UCSD-AML1 (cell line): ENCODE data around the gene SLC26A2.
"Not testable (repeated sequence)": the region's sequence is repeated elsewhere in the genome, so short reads cannot be mapped to it uniquely, and the experiment has no call there.

ENCODE experiments used
- DNase-seq: peaks from one replicate; lab custom pipeline; 2025; ENCODE audit not compliant: unreplicated experiment; lab: John Stamatoyannopoulos, UW

The SLC26A2 gene

GRCh38 chr5:149936700-149937091 lies 23.9 kb upstream of the SLC26A2 start:
- no peak for DNase-seq

GRCh38 chr5:149937610-149938009 lies 22.9 kb upstream of the SLC26A2 start:
- no peak for DNase-seq

- no peak for DNase-seq
These were observed 22.3 kb upstream of the SLC26A2 start for GRCh38 chr5:149938279-149938678.

- no peak for DNase-seq
These were observed 21.7 kb upstream of the SLC26A2 start for GRCh38 chr5:149938791-149939358.

DNA sequence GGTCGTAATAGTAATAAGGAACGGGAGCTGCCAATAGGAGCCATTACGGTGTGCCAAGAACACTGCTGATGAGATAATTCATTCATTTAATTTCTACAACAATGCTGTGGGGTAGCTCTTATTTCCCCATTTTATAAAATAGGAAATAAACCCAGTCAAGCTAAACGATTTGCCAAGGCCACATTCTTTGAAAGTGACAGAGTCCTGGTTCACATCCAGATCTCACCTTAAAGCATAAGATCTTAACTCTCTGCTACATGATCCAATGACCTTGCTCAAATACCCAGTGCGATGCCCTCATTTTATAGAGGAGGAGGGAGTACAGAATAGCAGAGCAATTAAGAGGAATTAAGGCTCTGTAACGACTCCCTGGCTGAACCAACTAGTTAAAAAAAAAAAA lies 21.0 kb upstream of the SLC26A2 start:
- DNase-seq = no peak

- no peak for DNase-seq
These were observed 20.4 kb upstream of the SLC26A2 start for GRCh38 chr5:149940077-149940574.

- DNase-seq = no peak
These were observed 19.5 kb upstream of the SLC26A2 start for GRCh38 chr5:149940941-149941644.

DNA sequence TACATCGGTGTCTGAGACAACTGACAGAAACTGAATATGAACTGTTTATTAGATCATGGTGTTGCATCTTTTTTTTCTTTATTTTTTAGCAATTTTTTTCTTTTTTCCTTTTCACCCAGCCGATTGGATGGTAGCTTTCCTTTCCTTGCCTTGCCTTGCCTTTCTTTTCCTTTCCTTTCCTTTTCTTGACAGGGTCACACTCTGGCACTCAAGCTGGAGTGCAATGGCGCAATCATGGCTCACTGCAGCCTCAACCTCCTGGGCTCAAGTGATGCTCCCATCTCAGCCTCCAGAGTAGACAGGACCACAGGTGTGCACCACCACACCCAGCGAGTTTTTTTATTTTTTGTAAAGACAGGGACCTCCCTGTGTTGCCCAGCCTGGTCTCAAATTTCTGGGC lies 18.8 kb upstream of the SLC26A2 start:
- DNase-seq = no peak

GRCh38 chr5:149942199-149942598 lies 18.4 kb upstream of the SLC26A2 start:
- no peak for DNase-seq

- DNase-seq = not testable (repeated sequence)
These were observed 17.8 kb upstream of the SLC26A2 start for GRCh38 chr5:149942741-149943169.

- DNase-seq = not testable (repeated sequence)
These were observed 17.2 kb upstream of the SLC26A2 start for GRCh38 chr5:149943177-149943949.

DNA sequence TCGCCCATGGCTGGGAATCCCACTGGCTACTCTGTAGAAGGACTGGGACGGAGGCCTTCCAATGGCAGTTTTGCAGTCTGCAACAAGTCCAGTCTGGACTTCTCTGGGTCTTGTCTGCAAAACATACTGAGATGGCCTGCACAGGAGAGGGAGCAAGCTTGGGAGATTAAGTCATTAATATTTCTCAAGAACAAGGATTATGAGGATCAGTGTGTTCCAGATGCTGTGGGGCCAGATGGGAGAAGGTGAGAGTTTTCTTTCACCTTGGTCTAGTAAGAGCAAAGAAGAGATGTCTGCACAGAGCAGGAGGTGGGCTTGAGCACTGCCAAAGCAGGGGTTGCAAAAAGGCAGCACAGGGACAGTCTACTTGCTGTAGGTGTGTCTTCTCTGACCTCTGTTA lies 15.9 kb upstream of the SLC26A2 start, which contains the start of gene PDE6A:
Gene PDE6A (minus strand): TSS at position 128 of the 400 bp plus-strand sequence. CDS start 120 bp downstream, at position 8.
- no peak for DNase-seq

DNA sequence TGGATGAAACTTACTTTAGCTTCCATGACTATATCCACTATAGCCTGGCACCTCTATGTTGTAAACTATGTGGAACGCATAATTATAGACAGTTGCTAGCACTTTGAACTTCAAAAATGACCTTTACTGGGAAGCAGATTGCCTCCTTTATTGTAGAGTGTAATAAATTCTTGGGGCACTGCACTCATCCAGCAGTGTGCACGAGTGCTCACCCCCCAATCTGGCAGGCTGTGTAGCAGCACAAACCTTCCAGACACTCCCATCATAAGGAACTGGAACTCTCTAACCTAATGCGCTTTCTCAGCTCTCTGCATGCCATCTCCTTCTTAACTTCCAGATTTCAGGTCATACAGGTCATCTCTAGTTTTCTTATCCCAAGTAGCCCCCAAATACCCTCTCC lies 14.4 kb upstream of the SLC26A2 start:
- DNase-seq = no peak

DNA sequence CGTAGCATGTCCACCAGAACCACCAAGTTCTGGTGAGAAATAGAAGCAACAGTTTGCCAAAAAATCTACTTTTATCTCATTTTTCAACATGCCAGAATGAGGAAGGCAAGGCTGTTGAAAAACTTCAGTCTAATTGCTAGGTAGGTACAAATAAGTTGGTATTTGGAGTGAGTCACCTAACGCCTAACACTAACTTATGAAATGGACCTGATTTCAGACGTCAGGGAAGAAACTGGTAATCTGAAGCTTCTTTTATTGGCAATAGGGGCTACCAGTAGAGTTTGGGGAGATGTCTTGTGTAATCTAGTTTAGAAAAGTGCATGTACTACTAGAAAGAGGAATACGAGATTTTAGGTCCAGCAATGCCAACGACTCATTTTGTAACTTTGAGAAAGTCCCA lies 11.6 kb upstream of the SLC26A2 start:
- DNase-seq = no peak

GRCh38 chr5:149951138-149951749 lies 9.3 kb upstream of the SLC26A2 start:
- no peak for DNase-seq

- no peak for DNase-seq
These were observed 7.0 kb upstream of the SLC26A2 start for GRCh38 chr5:149953436-149954121.

- no peak for DNase-seq
These were observed 5.8 kb upstream of the SLC26A2 start for GRCh38 chr5:149954798-149955197.

GRCh38 chr5:149956685-149957084 lies 3.9 kb upstream of the SLC26A2 start:
- no peak for DNase-seq

DNA sequence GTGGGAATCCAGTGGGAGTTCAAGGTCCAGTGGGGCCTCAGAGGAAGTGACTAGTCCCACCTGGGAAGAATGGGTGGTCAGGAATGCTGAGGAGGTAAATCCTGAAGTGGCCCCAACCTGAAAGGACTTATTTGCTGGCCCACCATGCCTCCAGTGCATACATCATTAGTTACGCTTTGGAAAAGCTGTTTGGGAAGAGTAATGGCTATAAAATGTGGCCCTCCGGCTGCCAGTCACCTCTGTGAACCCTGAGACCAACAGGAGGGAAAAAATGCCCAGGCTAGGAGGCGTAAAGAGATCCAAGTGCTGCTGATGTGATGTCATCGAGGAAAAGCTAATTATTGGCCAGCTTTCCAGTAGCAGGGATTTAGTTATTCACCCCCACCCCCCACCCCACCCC lies 2.7 kb upstream of the SLC26A2 start:
- no peak for DNase-seq

- DNase-seq = no peak
These were observed 937 bp upstream of the SLC26A2 start for GRCh38 chr5:149959406-149960236.
